Measurements from ENCODE around the gene C19orf38. TPM values are rescaled to one million over a fixed set of nuclear protein-coding genes. Genes with fewer than 3 reads are reported as not detected.

Gene C19orf38
- total and polyA plus RNA-seq, 2 donors (not counting 1 experiment from before 2014, with no cell fraction given): 1.7 to 2.4 TPM

- H3K79me2 ChIP-seq (ENCODE audit: control insufficient read depth, insufficient read depth, low read length): peaks cover 5% of the 10 kb centered on the region
- TF ChIP-seq EZH2 (IDR thresholded peaks at IDR 0.05; ENCODE audit: borderline replicate concordance, insufficient read depth, low read depth, low read length, poor library complexity, severe bottlenecking) (no peak), CTCF (IDR thresholded peaks at IDR 0.05) (no peak)
- no peaks in the 10 kb centered on the region for H3K9me3 ChIP-seq (ENCODE audit: control extremely low read depth in 1 of 3, control insufficient read depth in 2 of 3, insufficient read depth in 1 of 3, low read length in 2 of 3)
- no peak overlapping the region for H3K4me2 ChIP-seq (replicated peaks; ENCODE audit: low read depth, low read length, poor library complexity, severe bottlenecking)
- POLR2A ChIA-PET: no interaction called here
- no peaks in the 10 kb centered on the region for H3K27me3 ChIP-seq (replicated peaks in 1 of 4; ENCODE audit: control extremely low read depth in 1 of 4, control insufficient read depth in 3 of 4, insufficient read depth in 4 of 4, low read length in 3 of 4)
- ATAC-seq (ENCODE audit: low read depth): no peak
- no peak for DNase-seq
- WGBS (ENCODE audit: insufficient coverage): 95% methylated on average over 20 of the region's 27 CpGs
- no peak overlapping the region for H3K4me3 ChIP-seq (ENCODE audit: control extremely low read depth in 1 of 5, extremely low read depth in 1 of 5, insufficient read depth in 1 of 5, low read depth in 2 of 5, low read length in 4 of 5)
- intact Hi-C loops (cut with micrococcal nuclease): loop anchor here (1.0 kb wide), 1 partner anchor 102 kb away; no protein-coding TSS in a partner anchor
- Mint-ChIP-seq H3K27ac (no peak overlapping the region), H3K4me1 (no peaks in the 10 kb centered on the region), H3K27me3 (no peaks in the 10 kb centered on the region), H3K4me3 (no peak overlapping the region), H3K9me3 (ENCODE audit: insufficient read depth) (no peaks in the 10 kb centered on the region)
- no peaks in the 10 kb centered on the region for H3K4me1 ChIP-seq (ENCODE audit: control insufficient read depth in 2 of 2, insufficient read depth in 2 of 2, low read length in 2 of 2)
- CTCF ChIA-PET: interaction anchor here (1.6 to 4.1 kb wide), 3 partner anchors 101 to 117 kb away, joined by 4 to 31 read pairs (median 10); partner anchors contain the start of genes DNM2 and QTRT1
- H4K20me1 ChIP-seq (ENCODE audit: control insufficient read depth, insufficient read depth, low read length, poor library complexity, severe bottlenecking): peaks cover 9% of the 10 kb centered on the region
- no peak overlapping the region for H3K27ac ChIP-seq (ENCODE audit: low read length in 2 of 2)
- H3K36me3 ChIP-seq (replicated peaks in 1 of 2; ENCODE audit: control extremely low read depth in 1 of 2, control insufficient read depth in 1 of 2, extremely low read depth in 1 of 2, insufficient read depth in 2 of 2, low read length in 1 of 2): peaks cover 0 to 58% of the 10 kb centered on the region in 2 experiments
- no peak overlapping the region for H2AFZ ChIP-seq (ENCODE audit: insufficient read depth, low read depth, low read length, poor library complexity, severe bottlenecking)
- no peak overlapping the region for H3K9ac ChIP-seq (ENCODE audit: low read length)
Measured at GRCh38 chr19:10819124-10820060, 28.8 kb upstream of the C19orf38 start.

- no peak overlapping the region for H3K9ac ChIP-seq (ENCODE audit: low read length)
- intact Hi-C loops (cut with micrococcal nuclease): loop anchor here (1.0 kb wide), 1 partner anchor 103 kb away; no protein-coding TSS in a partner anchor
- ATAC-seq (ENCODE audit: low read depth): no peak
- no peaks in the 10 kb centered on the region for H3K4me1 Mint-ChIP-seq
- no peak overlapping the region for H3K27ac ChIP-seq (ENCODE audit: low read length in 2 of 2)
- no peak overlapping the region for H3K4me3 Mint-ChIP-seq
- no peaks in the 10 kb centered on the region for H3K9me3 Mint-ChIP-seq (ENCODE audit: insufficient read depth)
- ChIA-PET CTCF (interaction anchor here (1.0 to 4.1 kb wide), 5 partner anchors 44 to 121 kb away, joined by 3 to 31 read pairs (median 6); partner anchors contain the start of genes DNM2 and QTRT1), POLR2A (interaction anchor here (0.8 kb wide), 1 partner anchor 35 kb away, joined by 3 read pairs; no protein-coding TSS in a partner anchor)
- H3K27me3 ChIP-seq (replicated peaks in 1 of 4; ENCODE audit: control extremely low read depth in 1 of 4, control insufficient read depth in 3 of 4, insufficient read depth in 4 of 4, low read length in 3 of 4): no peaks in the 10 kb centered on the region
- no peaks in the 10 kb centered on the region for H3K27me3 Mint-ChIP-seq
- H3K4me2 ChIP-seq (replicated peaks; ENCODE audit: low read depth, low read length, poor library complexity, severe bottlenecking): no peak overlapping the region
- peaks cover 9% of the 10 kb centered on the region for H4K20me1 ChIP-seq (ENCODE audit: control insufficient read depth, insufficient read depth, low read length, poor library complexity, severe bottlenecking)
- H2AFZ ChIP-seq (ENCODE audit: insufficient read depth, low read depth, low read length, poor library complexity, severe bottlenecking): no peak overlapping the region
- H3K4me3 ChIP-seq (ENCODE audit: control extremely low read depth in 1 of 5, extremely low read depth in 1 of 5, insufficient read depth in 1 of 5, low read depth in 2 of 5, low read length in 4 of 5): no peak overlapping the region
- peaks cover 4 to 62% of the 10 kb centered on the region in 2 experiments for H3K36me3 ChIP-seq (replicated peaks in 1 of 2; ENCODE audit: control extremely low read depth in 1 of 2, control insufficient read depth in 1 of 2, extremely low read depth in 1 of 2, insufficient read depth in 2 of 2, low read length in 1 of 2)
- H3K27ac Mint-ChIP-seq: peak overlapping the region; percentile 43
- TF ChIP-seq EZH2 (IDR thresholded peaks at IDR 0.05; ENCODE audit: borderline replicate concordance, insufficient read depth, low read depth, low read length, poor library complexity, severe bottlenecking) (no peak), CTCF (IDR thresholded peaks at IDR 0.05) (no peak)
- no peak for DNase-seq
- no peaks in the 10 kb centered on the region for H3K9me3 ChIP-seq (ENCODE audit: control extremely low read depth in 1 of 3, control insufficient read depth in 2 of 3, insufficient read depth in 1 of 3, low read length in 2 of 3)
- WGBS (ENCODE audit: insufficient coverage): 96% methylated on average over 7 of the region's 7 CpGs
- H3K79me2 ChIP-seq (ENCODE audit: control insufficient read depth, insufficient read depth, low read length): peaks cover 5% of the 10 kb centered on the region
- no peaks in the 10 kb centered on the region for H3K4me1 ChIP-seq (ENCODE audit: control insufficient read depth in 2 of 2, insufficient read depth in 2 of 2, low read length in 2 of 2)
Measured at GRCh38 chr19:10820173-10820572, 28.0 kb upstream of the C19orf38 start.
